CD4-positive, alpha-beta T cell treated with Interferon alpha-2 for 1 hour (primary cell): ENCODE results near the gene NOX5.
A peak's percentile ranks its signal among the peaks of the same experiment; 100 is the strongest.
"Not testable (repeated sequence)": the region's sequence is repeated elsewhere in the genome, so short reads cannot be mapped to it uniquely, and the experiment has no call there.

Experiments used
- DNase-seq, 2 donors: peaks; one replicate each; pipeline ENCODE4 v3.0.0-alpha.2; 2020 to 2022

NOX5 gene

GRCh38 chr15:69060041-69060481 is 45.6 kb downstream of the NOX5 start:
- DNase-seq = no peak

GRCh38 chr15:69060744-69061143 is 46.2 kb downstream of the NOX5 start:
- DNase-seq = peak in 1 of 2 donors; percentile 34

GRCh38 chr15:69061414-69061842 is 46.9 kb downstream of the NOX5 start:
- DNase-seq = no peak

GRCh38 chr15:69064649-69065048 is 50.2 kb downstream of the NOX5 start:
- no peak for DNase-seq

GRCh38 chr15:69066007-69066995 is 51.8 kb downstream of the NOX5 start:
- DNase-seq = no peak

- no peak for DNase-seq
Observed at GRCh38 chr15:69067296-69067695, 52.8 kb downstream of the NOX5 start.

GRCh38 chr15:69068157-69068556 is 53.7 kb downstream of the NOX5 start:
- DNase-seq = no peak

- DNase-seq = not testable (repeated sequence)
Observed at GRCh38 chr15:69069290-69069689, 54.8 kb downstream of the NOX5 start.

GRCh38 chr15:69069996-69070395 is 55.5 kb downstream of the NOX5 start:
- no peak for DNase-seq

- DNase-seq = no peak
Observed at GRCh38 chr15:69070396-69070795, 55.9 kb downstream of the NOX5 start.

- DNase-seq = no peak
Observed at GRCh38 chr15:69071260-69071659, 56.8 kb downstream of the NOX5 start.

- no peak for DNase-seq
Observed at GRCh38 chr15:69072906-69073305, 58.4 kb downstream of the NOX5 start.

- no peak for DNase-seq
Observed at GRCh38 chr15:69074001-69074842, 59.7 kb downstream of the NOX5 start.

- no peak for DNase-seq
Observed at GRCh38 chr15:69074843-69075224, 60.3 kb downstream of the NOX5 start.

GRCh38 chr15:69075440-69075839 is 60.9 kb downstream of the NOX5 start:
- DNase-seq = no peak

GRCh38 chr15:69076756-69077155 is 62.3 kb downstream of the NOX5 start:
- no peak for DNase-seq

- DNase-seq = no peak
Observed at GRCh38 chr15:69078638-69079037, 64.1 kb downstream of the NOX5 start.

- DNase-seq = no peak
Observed at GRCh38 chr15:69080295-69081248, 66.1 kb downstream of the NOX5 start.

GRCh38 chr15:69081310-69082004 is 67.0 kb downstream of the NOX5 start:
- DNase-seq = no peak

GRCh38 chr15:69082021-69082502 is 67.6 kb downstream of the NOX5 start:
- no peak for DNase-seq

- no peak for DNase-seq
Observed at GRCh38 chr15:69082554-69082953, 68.1 kb downstream of the NOX5 start.
